NCI-H526 (cell line): ENCODE data around the gene ACADVL.
A peak's percentile ranks its signal among the peaks of the same experiment; 100 is the strongest.

Experiments used
- DNase-seq, 2 experiments: peaks; one replicate each; lab custom pipeline; 2025; lab: John Stamatoyannopoulos, UW

Gene ACADVL

GRCh38 chr17:7217113-7217987 is 2.4 kb upstream of the ACADVL start:
- peak in 1 of 2 experiments; percentile 61 for DNase-seq

GRCh38 chr17:7218166-7218565 is 1.6 kb upstream of the ACADVL start:
- no peak for DNase-seq

GRCh38 chr17:7218758-7219157 is 980 bp upstream of the ACADVL start:
- no peak for DNase-seq

- no peak for DNase-seq
Observed at GRCh38 chr17:7219229-7219811, 418 bp upstream of the ACADVL start.

GRCh38 chr17:7220593-7221277 is 997 bp downstream of the ACADVL start:
- peak in 1 of 2 experiments; percentile 72 for DNase-seq

GRCh38 chr17:7221278-7222092 is 1.7 kb downstream of the ACADVL start:
- DNase-seq, result no peak

GRCh38 chr17:7222093-7222971 is 2.6 kb downstream of the ACADVL start:
- no peak for DNase-seq

- peak in 1 of 2 experiments; percentile 22 for DNase-seq
Observed at GRCh38 chr17:7222972-7223292, 3.2 kb downstream of the ACADVL start.

GRCh38 chr17:7223375-7223774 is 3.6 kb downstream of the ACADVL start:
- no peak for DNase-seq

- DNase-seq, result no peak
Observed at GRCh38 chr17:7224110-7224509, 4.4 kb downstream of the ACADVL start.

- no peak for DNase-seq
Observed at GRCh38 chr17:7224661-7225111, 4.9 kb downstream of the ACADVL start.

- DNase-seq, result no peak
Observed at GRCh38 chr17:7225711-7226331, 6.1 kb downstream of the ACADVL start.

GRCh38 chr17:7226721-7227710 is 7.3 kb downstream of the ACADVL start:
- no peak for DNase-seq

GRCh38 chr17:7228920-7229319 is 9.2 kb downstream of the ACADVL start:
- no peak for DNase-seq

GRCh38 chr17:7229504-7229903 is 9.8 kb downstream of the ACADVL start:
- DNase-seq, result no peak

GRCh38 chr17:7232114-7232513 is 12.4 kb downstream of the ACADVL start:
- no peak for DNase-seq

GRCh38 chr17:7233701-7234082 is 14.0 kb downstream of the ACADVL start:
- no peak for DNase-seq

GRCh38 chr17:7234083-7234951 is 14.6 kb downstream of the ACADVL start, which contains the start of gene DVL2:
DVL2 (minus strand) TSS chr17:7234517; CDS start chr17:7234262, 255 bp downstream.
- DNase-seq, result peak; percentile 67 to 91
